ENCODE results near the gene FAM131A. TPM values are rescaled to one million over a fixed set of nuclear protein-coding genes. Genes with fewer than 3 reads are reported as not detected.
"Not testable (repeated sequence)": the region's sequence is repeated elsewhere in the genome, so short reads cannot be mapped to it uniquely, and the experiment has no call there.

Gene FAM131A
- total and polyA plus RNA-seq, 12 donors, result 21.6 to 36.5 (median 26.7) TPM

- Histone ChIP-seq H3K27me3 (no peaks in the 10 kb centered on the region), H3K4me1 (peaks cover 18 to 60% (median 41%) of the 10 kb centered on the region in 9 donors), H3K9me3 (no peaks in the 10 kb centered on the region), H3K27ac (peak overlapping the region; percentile 81 to 99 (median 96)), H3K4me3 (peak overlapping the region in 9 of 10 donors; percentile 5 to 96 (median 82)), H3K36me3 (peaks cover 0 to 49% (median 32%) of the 10 kb centered on the region in 9 donors)
- ATAC-seq, result peak; percentile 32 to 71 (median 55)
- TF ChIP-seq CTCF (IDR thresholded peaks at IDR 0.05), result peak in 8 of 9 donors; percentile 9 to 51 (median 26)
- intact Hi-C loops (cut with DNase I), result loop anchor here in 2 of 10 donors (2.0 to 10.0 kb wide), 2 partner anchors 24 to 154 kb away; partner anchors contain the start of genes ABCF3 (in 1 of the 2) and EIF4G1 (in 1 of the 2)
- WGBS, 2 donors, result 11 to 15% methylated on average over 36 to 37 of the region's 37 CpGs
- DNase-seq, result peak; percentile 89
These were observed 1.1 kb downstream of the FAM131A start for GRCh38 chr3:184338511-184338945.

- no peak for TF ChIP-seq CTCF (IDR thresholded peaks at IDR 0.05)
- 42 to 45% methylated on average over 8 of the region's 8 CpGs for WGBS, 2 donors
- DNase-seq (no peak), ATAC-seq (no peak)
- peak overlapping the region; percentile 81 to 99 (median 96) for H3K27ac ChIP-seq
- H3K36me3 ChIP-seq, result peaks cover 0 to 49% (median 31%) of the 10 kb centered on the region in 9 donors
- no peaks in the 10 kb centered on the region for H3K27me3 ChIP-seq
- peaks cover 18 to 60% (median 41%) of the 10 kb centered on the region in 9 donors for H3K4me1 ChIP-seq
- intact Hi-C loops (cut with DNase I), result loop anchor here in 2 of 10 donors (2.0 to 10.0 kb wide), 2 partner anchors 24 to 154 kb away; partner anchors contain the start of genes ABCF3 (in 1 of the 2) and EIF4G1 (in 1 of the 2)
- H3K4me3 ChIP-seq, result peak overlapping the region in 9 of 10 donors; percentile 5 to 96 (median 82)
- no peaks in the 10 kb centered on the region for H3K9me3 ChIP-seq
These were observed 1.6 kb downstream of the FAM131A start for GRCh38 chr3:184339001-184339400.

- intact Hi-C loops (cut with DNase I), result loop anchor here in 2 of 10 donors (2.0 to 10.0 kb wide), 2 partner anchors 25 to 155 kb away; partner anchors contain the start of genes ABCF3 (in 1 of the 2) and EIF4G1 (in 1 of the 2)
These were observed 2.2 kb downstream of the FAM131A start for GRCh38 chr3:184339451-184340135.

GRCh38 chr3:184341925-184342324 lies 4.5 kb downstream of the FAM131A start:
- no peak for DNase-seq

More at GRCh38 chr3:184339451-184340135, 2.2 kb downstream of the FAM131A start:
- Histone ChIP-seq H3K4me1 (peaks cover 18 to 60% (median 41%) of the 10 kb centered on the region in 9 donors), H3K4me3 (peak overlapping the region in 1 of 10 donors; percentile 86), H3K36me3 (peaks cover 0 to 49% (median 35%) of the 10 kb centered on the region in 9 donors), H3K27ac (peak overlapping the region in 3 of 10 donors; percentile 96 to 97 (median 97))
- not testable (repeated sequence) for H3K27me3 ChIP-seq, ATAC-seq, H3K9me3 ChIP-seq, DNase-seq
- WGBS, 2 donors, result 90 to 94% methylated on average over 19 of the region's 19 CpGs

More at GRCh38 chr3:184341925-184342324, 4.5 kb downstream of the FAM131A start:
- Histone ChIP-seq H3K36me3 (peaks cover 0 to 56% (median 34%) of the 10 kb centered on the region in 9 donors), H3K27me3 (no peaks in the 10 kb centered on the region), H3K4me1 (peaks cover 15 to 57% (median 39%) of the 10 kb centered on the region in 9 donors), H3K27ac (no peak overlapping the region), H3K4me3 (no peak overlapping the region), H3K9me3 (no peaks in the 10 kb centered on the region)
- ATAC-seq, result no peak
- intact Hi-C loops (cut with DNase I), result no loop called here
- 91 to 95% methylated on average over 7 of the region's 7 CpGs for WGBS, 2 donors
- TF ChIP-seq CTCF (IDR thresholded peaks at IDR 0.05), result no peak
